Tibial nerve (tissue), 4 donors: ENCODE measurements around the gene SLC14A1. TPM values are rescaled to one million over a fixed set of nuclear protein-coding genes. Genes with fewer than 3 reads are reported as not detected.

Experiments used
- DNase-seq, 2 donors: peaks; one replicate each; pipeline ENCODE4 v3.0.0-alpha.2; 2019; ENCODE audit warnings: low spot score in 2 of 2
- H3K27ac ChIP-seq, 4 donors: fragments of 200-600 bp; sonication (generic) in 3 of 4; one replicate each; pipeline ENCODE4 v1.5.1; 2017 to 2019; ENCODE audit warnings: mild to moderate bottlenecking in 1 of 4
- H3K27me3 ChIP-seq, 2 donors: fragments of 200-600 bp; sonication (generic) in 1 of 2; one replicate each; pipeline versions ENCODE4 v1.5.1 to v1.6.0; 2017 to 2019
- H3K36me3 ChIP-seq, 3 donors: fragments of 200-600 bp; sonication (generic); one replicate each; pipeline ENCODE4 v1.5.1; 2018 to 2019
- H3K4me1 ChIP-seq, 4 donors: fragments of 200-600 bp; sonication (generic) in 3 of 4; one replicate each; pipeline ENCODE4 v1.5.1; 2017 to 2019
- H3K4me3 ChIP-seq, 4 donors: fragments of 200-600 bp; sonication (generic) in 3 of 4; one replicate each; pipeline ENCODE4 v1.5.1; 2017 to 2019; ENCODE audit warnings: mild to moderate bottlenecking in 1 of 4, moderate library complexity in 1 of 4
- H3K9me3 ChIP-seq, 4 donors: fragments of 200-600 bp; sonication (generic) in 3 of 4; one replicate each; pipeline ENCODE4 v1.5.1; 2017 to 2019
- CTCF ChIP-seq, 5 experiments: fragments of 200-600 bp in 3 of 5; fragments of 450-650 bp in 2 of 5; sonication (generic) in 3 of 5; IDR thresholded peaks; one replicate each; pipeline ENCODE4 v1.5.1; 2016 to 2019; ENCODE audit warnings: antibody characterized with exemption in 5 of 5, mild to moderate bottlenecking in 3 of 5, moderate library complexity in 2 of 5
- EP300 ChIP-seq, 2 donors: sonication (generic); formaldehyde crosslinking; IDR thresholded peaks; one replicate each; pipeline ENCODE4 v1.6.1; 2017; ENCODE audit warnings: antibody characterized with exemption in 2 of 2, mild to moderate bottlenecking in 1 of 2
- POLR2A ChIP-seq, 2 donors: fragments of 450-650 bp; IDR thresholded peaks; one replicate each; pipeline ENCODE4 v1.6.1; 2017; ENCODE audit warnings: antibody characterized with exemption in 2 of 2, mild to moderate bottlenecking in 2 of 2, moderate library complexity in 2 of 2
- WGBS, 2 donors: methylation state at CpG; one replicate each; pipeline ENCODE4 v1.1.5; 2018; 5-methylcytosine and 5-hydroxymethylcytosine counted together
- total RNA-seq, 4 donors: library from RNA; depleted of rRNA; stranded (reverse); fragments of >200 nt; gene quantifications; one replicate each; pipeline ENCODE4 v1.1.0, GENCODE V29; 2016

SLC14A1 gene
- total RNA-seq, 4 donors from 2014 or later: 0.39 to 3.7 (median 0.60) TPM; not detected in 1

GRCh38 chr18:45708831-45709230 is 15.2 kb upstream of the SLC14A1 start:
- no peak for DNase-seq
- Histone ChIP-seq H3K4me3 (no peak overlapping the region), H3K4me1 (no peaks in the 10 kb centered on the region), H3K36me3 (no peaks in the 10 kb centered on the region), H3K9me3 (peaks cover 0 to 20% (median 0%) of the 10 kb centered on the region in 4 donors), H3K27me3 (no peaks in the 10 kb centered on the region), H3K27ac (no peak overlapping the region)
- TF ChIP-seq EP300 (IDR thresholded peaks at IDR 0.05): no peak
- no peak for TF ChIP-seq CTCF (IDR thresholded peaks at IDR 0.05)
- WGBS, 2 donors: 76 to 96% methylated on average over 4 of the region's 4 CpGs

GRCh38 chr18:45712061-45712460 is 11.9 kb upstream of the SLC14A1 start:
- no peaks in the 10 kb centered on the region for H3K27me3 ChIP-seq
- TF ChIP-seq EP300 (IDR thresholded peaks at IDR 0.05) (no peak), CTCF (IDR thresholded peaks at IDR 0.05) (no peak), POLR2A (IDR thresholded peaks at IDR 0.05) (no peak)
- H3K4me3 ChIP-seq: no peak overlapping the region

GRCh38 chr18:45713239-45713638 is 10.7 kb upstream of the SLC14A1 start:
- H3K36me3 ChIP-seq: no peaks in the 10 kb centered on the region
- H3K4me1 ChIP-seq: no peaks in the 10 kb centered on the region
- no peaks in the 10 kb centered on the region for H3K27me3 ChIP-seq
- WGBS, 2 donors: 83 to 95% methylated on average over 1 of the region's 1 CpG
- no peak overlapping the region for H3K27ac ChIP-seq
- TF ChIP-seq CTCF (IDR thresholded peaks at IDR 0.05) (no peak), POLR2A (IDR thresholded peaks at IDR 0.05) (no peak), EP300 (IDR thresholded peaks at IDR 0.05) (no peak)
- DNase-seq: no peak
- H3K4me3 ChIP-seq: no peak overlapping the region
- H3K9me3 ChIP-seq: peaks cover 0 to 13% (median 0%) of the 10 kb centered on the region in 4 donors

More at GRCh38 chr18:45712061-45712460, 11.9 kb upstream of the SLC14A1 start:
- Histone ChIP-seq H3K27ac (no peak overlapping the region), H3K36me3 (no peaks in the 10 kb centered on the region), H3K4me1 (no peaks in the 10 kb centered on the region), H3K9me3 (peaks cover 0 to 13% (median 0%) of the 10 kb centered on the region in 4 donors)
- no peak for DNase-seq

GRCh38 chr18:45715212-45715780 is 8.7 kb upstream of the SLC14A1 start:
- no peaks in the 10 kb centered on the region for H3K36me3 ChIP-seq
- no peaks in the 10 kb centered on the region for H3K9me3 ChIP-seq
- DNase-seq: no peak
- no peak overlapping the region for H3K27ac ChIP-seq
- WGBS, 2 donors: 78 to 86% methylated on average over 5 of the region's 5 CpGs
- TF ChIP-seq CTCF (IDR thresholded peaks at IDR 0.05) (no peak), EP300 (IDR thresholded peaks at IDR 0.05) (no peak), POLR2A (IDR thresholded peaks at IDR 0.05) (no peak)
- H3K4me1 ChIP-seq: no peaks in the 10 kb centered on the region
- no peaks in the 10 kb centered on the region for H3K27me3 ChIP-seq
- no peak overlapping the region for H3K4me3 ChIP-seq

- Histone ChIP-seq H3K9me3 (no peaks in the 10 kb centered on the region), H3K36me3 (no peaks in the 10 kb centered on the region), H3K27me3 (no peaks in the 10 kb centered on the region), H3K4me3 (no peak overlapping the region), H3K4me1 (no peaks in the 10 kb centered on the region), H3K27ac (no peak overlapping the region)
- TF ChIP-seq EP300 (IDR thresholded peaks at IDR 0.05) (no peak), POLR2A (IDR thresholded peaks at IDR 0.05) (no peak), CTCF (IDR thresholded peaks at IDR 0.05) (no peak)
- DNase-seq: no peak
- 89 to 90% methylated on average over 7 of the region's 7 CpGs for WGBS, 2 donors
These were observed 4.9 kb upstream of the SLC14A1 start for GRCh38 chr18:45719106-45719505.
